HG03565 (cell line): ENCODE results near the gene ATXN2L.
"Not testable (repeated sequence)": the region's sequence is repeated elsewhere in the genome, so short reads cannot be mapped to it uniquely, and the experiment has no call there.

Experiments
- ATAC-seq: cut with Tn5 transposase; IDR thresholded peaks from one replicate; pipeline ENCODE4 v1.9.1; 2021; ENCODE audit warnings: mild to moderate bottlenecking, moderate library complexity; ENCODE audit not compliant: unreplicated experiment

The ATXN2L gene

DNA sequence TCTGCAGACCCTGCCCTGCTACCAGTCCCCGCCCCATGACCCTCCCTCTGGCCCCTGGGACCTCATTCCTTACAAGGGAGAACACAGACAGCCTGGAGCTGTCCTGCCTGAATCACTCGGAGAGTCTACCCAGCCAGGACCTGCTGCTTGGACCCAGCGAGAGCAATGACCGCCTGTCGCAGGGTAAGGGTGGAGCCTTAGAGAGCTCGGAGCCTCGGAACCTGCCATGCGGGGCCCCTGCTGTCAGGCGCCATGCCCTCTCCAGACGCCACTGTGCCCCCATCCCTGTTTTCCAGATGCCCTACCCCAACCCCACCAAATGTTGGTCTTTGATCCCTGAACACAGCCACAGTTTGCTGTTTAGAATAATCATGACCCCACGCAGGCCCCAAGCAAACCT is 46.4 kb downstream of the ATXN2L start:
- no peak for ATAC-seq

DNA sequence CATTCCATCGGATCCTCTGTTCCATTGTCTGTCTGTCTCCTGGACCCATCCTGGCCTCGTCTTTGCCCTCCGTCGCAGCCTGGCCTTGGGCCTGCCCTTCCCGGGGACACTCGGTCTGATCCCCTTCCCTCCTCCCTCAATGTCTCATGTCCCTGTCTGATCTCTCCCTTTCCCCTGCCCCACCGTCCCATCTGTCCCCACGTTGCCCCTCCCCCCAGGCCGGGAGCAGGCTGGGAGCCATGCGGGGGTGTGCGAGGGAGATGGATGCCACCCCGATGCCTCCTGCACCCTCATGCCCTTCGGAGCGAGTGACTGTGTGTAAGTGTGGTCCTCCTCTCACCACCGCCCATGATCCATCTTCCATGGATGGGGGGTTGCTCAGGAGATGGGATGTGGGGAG is 50.2 kb downstream of the ATXN2L start:
- ATAC-seq, result no peak

DNA sequence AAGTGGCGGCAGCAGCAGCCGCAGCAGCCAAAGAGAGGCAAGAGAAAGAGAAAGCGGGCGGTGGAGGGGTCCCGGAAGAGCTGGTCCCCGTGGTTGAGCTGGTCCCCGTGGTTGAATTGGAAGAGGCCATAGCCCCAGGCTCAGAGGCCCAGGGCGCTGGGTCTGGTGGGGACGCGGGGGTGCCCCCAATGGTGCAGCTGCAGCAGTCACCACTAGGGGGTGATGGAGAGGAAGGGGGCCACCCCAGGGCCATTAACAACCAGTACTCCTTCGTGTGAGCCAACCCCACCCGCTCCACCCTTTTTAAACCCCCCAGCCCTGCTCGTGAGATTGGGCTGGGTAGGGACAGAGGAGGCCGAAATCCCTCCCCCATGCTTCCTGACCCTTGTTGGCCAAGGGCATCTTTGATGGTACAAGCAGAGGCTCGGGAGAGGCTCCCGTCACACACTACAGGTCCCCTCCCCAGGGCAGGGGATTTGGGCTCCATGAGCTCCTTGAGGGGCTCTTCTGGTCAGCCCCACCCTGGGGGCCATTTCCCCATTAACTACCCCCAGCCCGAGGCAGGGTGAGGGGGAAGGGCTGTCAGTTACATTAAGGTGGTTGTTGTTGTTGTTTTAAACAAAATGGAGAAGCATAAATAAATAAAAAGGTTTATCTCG is 50.9 kb downstream of the ATXN2L start:
- ATAC-seq, result no peak

DNA sequence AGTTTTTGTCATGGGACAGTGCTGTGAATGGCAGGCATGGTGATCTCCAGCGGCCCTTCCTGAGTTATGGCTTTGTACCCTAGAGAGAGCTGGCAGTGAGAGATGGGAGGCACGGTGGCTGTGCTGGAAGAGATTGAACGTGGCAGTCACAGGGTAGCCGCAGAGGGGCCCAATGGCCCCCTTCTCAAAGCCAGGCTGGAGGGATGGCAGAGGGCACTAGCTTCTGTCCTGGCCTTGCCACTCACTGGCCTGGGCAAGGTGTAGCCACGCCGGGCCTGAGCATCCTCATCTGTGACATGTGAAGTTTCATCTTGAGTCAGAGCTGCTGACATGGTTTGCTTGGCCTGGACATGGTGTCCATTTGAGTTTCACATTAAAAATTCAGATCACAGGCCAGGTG is 51.6 kb downstream of the ATXN2L start:
- ATAC-seq, result no peak

DNA sequence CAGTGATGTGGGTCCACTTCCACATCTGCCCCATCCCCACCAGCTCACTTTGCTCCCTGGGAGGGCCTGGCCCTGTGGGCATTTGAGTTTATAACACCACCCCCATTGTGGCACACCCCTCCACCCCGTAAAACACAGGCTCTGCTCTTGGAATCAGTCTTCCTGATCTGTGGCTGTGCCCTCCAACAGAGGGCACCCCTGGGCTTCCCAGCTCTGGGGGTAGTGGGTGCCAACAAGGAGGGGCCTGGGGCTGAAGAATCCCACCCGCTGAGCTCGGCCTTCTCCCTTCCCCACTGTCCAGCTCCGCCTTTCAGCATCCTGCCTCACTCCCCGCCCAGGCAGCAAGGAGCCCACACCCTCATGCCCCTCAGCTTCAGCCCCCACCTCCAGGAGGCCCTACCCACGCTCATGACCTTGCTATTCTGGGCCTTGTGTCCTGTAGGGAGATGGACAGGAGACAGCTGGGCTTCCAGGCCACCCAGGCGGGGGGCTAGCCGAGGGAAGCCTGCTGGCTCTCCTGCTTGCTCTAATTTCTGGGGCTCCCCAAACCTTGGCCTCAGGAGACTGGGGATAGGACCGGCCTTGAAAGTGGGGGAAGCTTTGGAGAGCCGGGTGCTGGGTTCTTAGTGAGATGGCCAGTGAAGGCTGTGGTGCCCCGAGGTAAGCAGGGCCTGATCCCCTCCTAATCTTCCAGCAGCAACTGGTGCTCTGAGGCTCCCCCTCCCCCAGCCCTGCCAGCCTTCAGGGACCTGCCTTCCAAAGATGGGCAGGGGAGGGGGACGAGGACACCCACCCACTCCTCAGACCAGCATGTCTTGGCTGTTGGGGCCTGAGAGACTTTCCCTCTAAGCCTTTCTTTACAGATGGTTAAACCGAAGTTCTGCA is 52.6 kb downstream of the ATXN2L start:
- no peak for ATAC-seq

DNA sequence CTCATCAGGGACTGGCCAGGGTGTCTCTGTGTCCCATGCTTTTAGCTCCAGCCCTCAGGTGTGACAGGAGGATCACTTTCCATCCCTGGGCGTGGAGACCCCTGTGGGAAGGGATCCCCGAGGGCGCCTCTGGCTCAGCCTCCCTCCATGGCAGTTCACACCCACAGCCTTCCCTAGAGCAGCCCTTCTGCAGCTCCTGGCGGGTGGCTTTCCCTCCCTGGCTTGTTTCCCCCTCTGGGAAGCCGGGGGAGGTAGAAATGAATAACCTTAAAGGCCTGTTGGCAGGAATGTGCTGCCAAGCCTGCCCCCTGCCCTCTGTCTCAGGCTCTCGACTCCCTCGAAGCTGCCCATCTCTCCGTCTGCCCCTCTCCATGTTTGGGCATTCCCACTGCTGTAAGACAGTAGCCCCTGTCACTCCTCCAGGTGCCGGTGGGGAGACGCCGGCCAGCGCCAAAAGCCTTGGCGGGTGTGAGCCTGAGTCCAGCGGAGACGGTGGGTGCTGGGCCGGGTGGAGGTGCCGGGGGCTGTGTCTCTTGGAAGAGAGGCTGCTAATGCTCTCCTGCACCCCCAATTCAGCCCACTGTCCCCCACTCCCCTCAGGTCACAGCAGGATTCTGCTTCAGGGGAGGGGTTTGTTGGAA is 53.3 kb downstream of the ATXN2L start:
- ATAC-seq, result no peak

DNA sequence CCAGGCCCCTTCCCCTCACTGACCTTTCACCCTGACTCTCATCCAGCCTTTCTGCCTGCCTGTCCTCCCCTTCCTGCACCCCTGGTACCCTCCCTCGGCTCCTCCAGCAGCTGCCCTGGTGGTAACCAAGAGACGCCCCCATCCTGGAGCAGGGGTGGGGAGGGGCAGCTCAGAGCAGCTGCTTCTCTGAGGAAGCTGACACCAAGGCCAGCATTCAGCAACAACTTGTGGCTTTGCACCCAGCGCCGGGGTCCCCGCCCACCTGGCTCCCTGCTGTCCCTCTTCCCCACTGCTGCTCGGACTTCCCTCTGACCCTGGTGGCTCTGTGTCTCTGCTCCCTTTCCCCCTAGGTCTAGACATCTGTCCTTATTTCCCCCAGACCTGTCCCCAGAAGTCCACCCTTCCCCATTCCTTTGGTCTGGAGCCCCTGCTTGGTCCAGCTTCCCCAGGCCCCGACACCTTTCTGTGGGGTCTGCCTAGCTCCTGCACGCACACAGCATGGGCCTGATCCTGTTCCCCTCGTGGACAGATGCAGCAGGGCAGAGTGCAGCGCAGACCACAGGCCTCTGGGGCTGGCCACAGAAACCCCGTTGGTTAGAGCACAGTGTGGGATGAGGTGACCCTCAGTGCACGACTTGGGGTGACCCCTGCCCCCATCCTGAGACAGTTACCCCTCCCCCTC is 54.3 kb downstream of the ATXN2L start:
- no peak for ATAC-seq

DNA sequence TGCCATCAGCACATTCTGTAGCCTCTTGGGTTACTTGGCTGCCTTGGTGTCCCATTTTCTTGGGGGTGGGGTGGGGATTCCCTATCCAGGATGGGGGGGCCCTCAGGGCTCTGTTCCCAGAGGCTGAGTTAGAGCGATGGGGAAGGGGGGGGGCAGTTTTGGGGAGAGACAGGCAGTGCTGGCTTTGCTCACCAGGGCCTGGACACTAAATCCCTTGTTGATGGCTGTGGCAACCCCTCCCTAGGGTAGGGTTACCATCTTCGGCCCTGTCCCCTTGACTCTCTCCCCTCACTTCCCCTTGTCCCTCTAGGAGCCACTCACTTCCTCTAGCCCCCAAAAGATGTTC is 54.8 kb downstream of the ATXN2L start:
- no peak for ATAC-seq

DNA sequence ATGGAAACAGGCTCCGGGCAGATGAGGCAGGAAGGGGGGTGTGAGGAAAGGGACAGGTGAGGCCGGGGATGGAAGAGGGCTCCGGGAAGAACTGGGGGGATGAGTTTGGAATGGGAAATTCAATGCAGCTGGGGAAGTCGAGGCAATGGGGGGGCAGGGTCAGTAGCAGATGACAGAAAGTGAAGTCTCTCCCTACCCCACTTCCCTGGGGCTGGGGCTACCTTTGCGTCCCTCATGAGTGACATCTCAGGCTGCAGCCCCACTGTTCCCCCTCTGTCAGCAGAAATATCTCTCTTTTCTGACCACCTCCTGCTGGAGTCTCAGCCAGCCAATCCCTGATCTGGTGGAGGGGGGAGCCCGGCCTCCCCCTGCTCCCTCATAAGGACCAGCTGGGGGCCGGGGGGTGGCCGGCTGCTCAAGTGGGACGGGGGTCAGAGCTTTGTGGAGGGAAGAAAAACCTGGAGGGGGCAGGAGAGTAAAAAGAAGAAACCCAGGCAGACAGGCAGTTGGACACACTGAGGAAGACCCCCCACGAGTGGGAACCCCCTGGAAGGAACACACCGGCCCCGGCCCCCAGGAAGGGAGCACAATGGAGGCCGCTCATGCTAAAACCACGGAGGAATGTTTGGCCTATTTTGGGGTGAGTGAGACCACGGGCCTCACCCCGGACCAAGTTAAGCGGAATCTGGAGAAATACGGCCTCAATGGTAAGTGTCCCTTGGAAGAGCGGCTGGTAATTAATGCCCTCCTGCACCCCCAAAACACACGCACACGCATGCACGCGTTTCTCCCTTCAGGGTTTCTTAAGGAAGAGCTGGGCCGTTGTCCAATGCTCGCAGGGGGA is 55.5 kb downstream of the ATXN2L start, which contains the start of gene ATP2A1:
Gene ATP2A1, plus strand, starts transcription at position 406 of the 844 bp plus-strand sequence. Its CDS starts 184 bp downstream, at position 590.
- no peak for ATAC-seq

DNA sequence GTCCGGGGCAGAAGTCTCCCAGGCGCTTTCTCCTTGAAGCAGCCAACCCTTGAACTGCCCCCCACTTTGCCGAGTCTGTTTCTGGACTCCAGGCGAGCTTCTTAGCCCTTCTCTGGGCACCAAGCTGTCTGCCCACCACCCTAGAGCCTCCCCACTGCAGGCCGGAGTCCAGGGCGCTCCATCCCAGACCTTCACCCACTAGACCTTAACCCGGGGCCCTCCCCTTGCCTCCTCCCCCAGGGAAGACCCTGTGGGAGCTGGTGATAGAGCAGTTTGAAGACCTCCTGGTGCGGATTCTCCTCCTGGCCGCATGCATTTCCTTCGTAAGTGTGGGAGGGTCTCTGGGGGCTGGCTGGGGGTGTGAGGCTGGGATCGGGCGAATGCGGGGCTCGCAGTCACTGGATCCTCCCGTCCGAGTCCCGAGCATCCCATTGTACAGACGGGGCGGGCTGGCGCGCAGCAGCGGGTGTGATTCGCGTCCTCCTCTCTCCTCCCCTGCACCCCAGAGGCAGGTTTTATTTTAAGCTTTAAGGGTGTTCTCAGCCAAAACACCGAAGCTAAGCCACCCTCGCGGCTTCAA is 56.6 kb downstream of the ATXN2L start:
- ATAC-seq, result no peak

DNA sequence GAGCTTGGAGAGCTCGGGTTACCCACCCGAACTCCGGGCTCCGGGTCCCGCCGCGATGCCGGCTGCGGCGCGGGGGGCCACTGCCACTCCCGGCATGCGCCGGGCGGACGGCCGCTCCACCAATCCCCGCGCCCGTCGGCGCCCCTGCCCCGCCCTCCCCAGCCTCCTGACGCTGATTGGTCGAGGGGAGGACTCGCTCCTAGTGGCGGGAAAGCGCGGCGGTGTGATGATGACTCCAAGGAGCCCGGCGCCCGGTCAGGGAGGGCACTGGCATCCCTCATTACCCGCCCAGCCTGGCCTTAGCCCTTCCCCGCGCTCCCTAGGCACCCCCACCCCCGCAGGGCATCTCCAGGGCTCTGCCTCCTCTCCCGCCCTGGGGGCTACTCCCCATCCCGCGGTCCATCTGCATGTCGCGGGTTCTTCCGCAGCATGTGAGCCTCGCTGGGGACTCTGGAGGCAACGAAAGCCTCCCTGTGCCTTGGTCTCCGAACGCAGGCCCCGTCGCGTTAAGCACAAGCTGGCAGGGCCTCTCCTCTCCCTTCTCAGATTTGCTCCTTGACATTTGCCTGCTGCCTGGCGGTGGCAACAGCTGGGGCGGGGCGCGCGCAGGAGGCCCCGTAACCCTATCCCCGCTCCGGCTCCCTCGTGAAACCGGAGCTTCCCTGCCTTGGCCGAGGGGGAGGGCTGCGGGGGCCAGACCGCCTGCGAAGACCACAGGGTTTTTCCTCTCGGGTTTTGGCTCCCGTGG is 57.2 kb downstream of the ATXN2L start:
- ATAC-seq, result peak; percentile 79

DNA sequence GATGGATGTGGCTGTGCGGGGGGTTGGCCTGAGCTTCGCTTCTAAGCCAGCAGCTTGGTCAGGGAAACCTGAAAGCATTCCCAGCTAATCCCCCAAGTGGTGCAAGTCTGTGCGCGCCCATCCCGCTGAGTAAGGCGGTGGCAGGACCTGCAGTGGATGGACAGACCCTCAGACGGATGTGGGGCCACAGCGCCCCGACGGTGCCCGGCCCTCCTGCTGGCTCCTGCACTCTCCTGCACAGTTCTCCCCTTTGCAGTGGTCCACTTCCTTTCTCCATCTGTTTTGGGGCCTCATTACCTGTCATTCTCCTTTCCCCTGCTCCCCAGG is 57.8 kb downstream of the ATXN2L start:
- ATAC-seq, result no peak

DNA sequence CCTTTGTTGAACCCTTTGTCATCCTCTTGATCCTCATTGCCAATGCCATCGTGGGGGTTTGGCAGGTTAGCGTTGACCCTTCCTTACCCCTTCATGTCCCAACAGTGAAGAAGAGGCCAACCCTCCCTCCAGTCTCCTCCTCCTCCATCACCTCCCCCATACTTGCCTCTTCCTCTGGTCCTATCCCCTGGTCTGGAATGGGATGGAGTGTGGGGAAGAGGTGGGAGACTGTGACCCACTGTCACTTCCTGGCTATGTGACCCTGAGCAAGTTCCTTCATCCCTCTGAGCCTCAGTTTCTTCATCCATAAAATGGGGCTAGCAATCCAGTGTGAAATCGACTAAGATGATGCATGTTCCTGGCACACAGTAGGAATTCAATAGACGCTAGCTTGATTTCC is 58.2 kb downstream of the ATXN2L start:
- ATAC-seq, result no peak

DNA sequence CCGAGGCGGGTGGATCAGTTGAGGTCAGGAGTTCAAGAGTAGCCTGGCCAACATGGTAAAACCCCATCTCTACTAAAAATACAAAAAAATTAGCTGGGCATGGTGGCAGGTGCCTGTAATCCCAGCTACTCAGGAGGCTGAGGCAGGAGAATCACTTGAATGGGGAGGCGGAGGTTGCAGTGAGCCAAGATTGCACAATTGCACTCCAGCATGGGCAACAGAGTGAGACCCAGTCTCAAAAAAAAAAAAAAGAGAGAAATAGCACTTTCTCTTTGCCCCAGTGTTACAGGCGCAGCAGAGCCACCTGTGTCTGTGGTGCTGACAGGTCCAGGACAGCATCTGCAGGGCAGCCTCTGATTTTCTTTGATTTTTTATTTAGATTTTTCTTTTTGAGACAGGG is 58.8 kb downstream of the ATXN2L start:
- ATAC-seq, result not testable (repeated sequence)

DNA sequence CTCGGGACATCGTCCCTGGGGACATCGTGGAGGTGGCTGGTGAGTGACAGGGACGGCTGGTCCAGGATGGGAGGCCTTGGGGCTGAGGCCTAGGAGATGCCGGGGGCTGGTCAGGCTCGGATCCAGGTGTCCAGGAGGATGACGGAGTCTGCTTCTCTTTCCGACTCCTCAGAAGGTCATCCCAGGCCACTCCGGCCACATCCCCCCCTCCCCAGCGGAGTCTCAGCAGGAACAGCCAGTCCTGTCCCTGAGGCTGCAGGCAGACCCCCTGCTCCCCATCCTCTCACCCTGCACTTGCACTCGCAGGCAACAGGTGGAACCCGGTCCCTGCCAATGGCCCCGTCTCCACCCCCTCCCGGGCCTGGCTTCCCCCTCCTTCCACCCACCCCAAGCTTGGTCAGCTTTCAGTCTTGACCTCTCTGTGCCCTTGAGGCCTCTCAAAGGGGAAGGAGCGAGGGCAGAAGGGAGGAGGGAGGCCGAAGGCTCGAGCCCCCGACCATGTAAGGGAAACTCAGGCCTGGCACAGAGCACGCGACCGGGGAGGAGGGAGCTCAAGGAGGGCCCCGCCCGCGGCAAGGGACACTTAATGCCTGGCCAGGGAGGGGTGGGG is 59.9 kb downstream of the ATXN2L start:
- ATAC-seq, result no peak

DNA sequence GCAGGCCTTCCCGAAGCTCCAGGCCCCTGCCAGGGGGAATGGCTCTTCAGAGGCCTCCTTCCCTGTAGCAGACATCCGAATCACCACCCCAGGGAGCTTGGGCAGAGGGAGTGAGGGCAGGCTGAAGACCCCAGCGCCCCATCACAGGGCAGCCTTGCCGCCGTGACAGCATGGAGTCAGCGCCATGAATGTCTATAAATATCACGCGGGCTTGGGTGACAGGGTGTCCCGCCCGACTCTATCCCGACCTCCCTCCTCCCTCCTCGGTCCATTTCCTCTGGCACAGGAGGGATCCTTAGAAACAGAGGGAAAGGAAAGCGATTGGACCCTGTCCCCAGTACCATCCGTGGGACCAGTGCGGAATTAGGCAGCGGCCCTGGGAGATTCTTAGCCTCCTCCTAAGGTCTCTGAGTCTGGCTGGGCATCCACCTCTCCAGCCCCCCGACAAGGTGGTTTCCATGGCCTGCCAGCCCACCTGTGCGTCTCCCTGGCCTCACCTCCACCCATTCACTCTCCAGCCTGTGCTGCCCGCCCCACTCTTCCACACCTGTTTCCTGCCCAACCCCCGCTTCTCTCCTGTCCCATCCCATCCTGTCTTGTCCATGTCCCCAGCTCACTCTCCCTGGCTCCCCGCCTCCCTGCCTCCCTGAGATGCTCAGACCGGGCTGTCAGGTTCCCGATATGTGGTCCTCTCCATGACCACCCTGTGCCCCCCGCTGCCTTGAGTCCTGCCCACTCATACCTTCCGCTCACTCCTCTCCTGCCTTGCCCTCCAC is 60.6 kb downstream of the ATXN2L start:
- no peak for ATAC-seq

DNA sequence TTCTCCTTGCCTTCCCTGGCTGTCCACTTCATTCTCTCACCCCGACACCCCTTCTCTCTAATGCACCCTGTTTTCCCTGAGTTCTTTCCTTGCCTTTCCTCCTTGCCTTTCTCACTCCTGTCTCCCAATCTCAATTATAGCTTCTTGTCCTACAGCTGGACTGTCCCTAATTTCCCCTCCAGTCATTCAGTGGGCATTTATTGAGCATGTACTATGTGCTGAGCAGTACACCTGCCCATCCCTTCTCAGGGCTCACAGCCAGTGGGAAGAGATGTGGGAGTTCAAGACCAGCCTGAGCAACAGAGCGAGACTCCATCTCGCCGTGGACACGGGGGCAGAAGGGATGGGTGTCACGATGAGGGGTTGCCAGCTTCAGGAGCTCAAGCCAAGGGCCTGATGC is 61.2 kb downstream of the ATXN2L start:
- ATAC-seq, result no peak
